ENCODE data around the gene ACTC1.
"Not testable (repeated sequence)": the region's sequence is repeated elsewhere in the genome, so short reads cannot be mapped to it uniquely, and the experiment has no call there.

The ACTC1 gene

DNA sequence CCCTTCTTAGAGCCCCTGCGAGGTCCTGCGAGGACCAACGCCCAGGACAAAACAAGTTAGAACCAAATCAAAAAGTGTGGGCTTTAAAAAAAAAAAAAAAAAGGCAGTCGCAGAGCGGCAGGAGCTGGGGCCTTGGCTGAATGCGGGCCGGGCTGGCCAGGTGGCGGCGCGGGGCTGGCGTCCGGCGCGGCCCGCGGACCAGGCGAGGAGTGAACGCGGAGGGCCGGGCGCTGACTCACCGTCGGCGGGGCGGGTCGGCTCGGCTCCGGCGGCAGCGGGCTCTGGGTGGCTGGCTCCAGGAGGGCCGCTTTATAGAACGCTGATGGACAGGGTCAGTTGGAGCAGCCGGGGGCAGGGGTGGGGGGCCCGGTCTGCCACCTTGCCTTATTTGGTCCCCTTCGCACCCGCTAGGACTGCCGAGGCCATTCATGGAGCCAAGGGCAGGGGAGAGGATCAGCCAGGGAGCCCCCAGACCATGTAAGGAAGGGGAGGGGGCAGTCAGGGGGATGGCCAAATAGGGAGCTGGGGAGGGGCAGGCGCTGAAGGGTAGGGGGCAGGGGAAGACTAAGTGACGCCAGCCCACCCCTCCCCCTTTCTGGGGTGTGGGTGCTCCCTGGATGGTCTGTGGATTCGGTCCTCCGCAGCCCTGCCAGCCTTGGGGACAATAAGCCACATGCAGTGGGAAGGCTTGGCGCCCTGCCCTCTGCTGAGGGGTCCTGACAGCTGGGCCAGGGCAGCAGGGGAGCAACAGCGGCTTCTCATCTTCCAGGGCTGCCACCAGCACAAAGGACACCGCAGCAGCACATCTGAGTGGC is at the start of gene ACTC1:
ACTC1 (minus strand) TSS at position 283 of the 815 bp plus-strand sequence. CDS start 741 bp downstream, outside the sequence.
- Histone ChIP-seq H3K4me3 (no peak within 1 kb of the TSS), H3K27ac (no peak within 1 kb of the TSS)

DNA sequence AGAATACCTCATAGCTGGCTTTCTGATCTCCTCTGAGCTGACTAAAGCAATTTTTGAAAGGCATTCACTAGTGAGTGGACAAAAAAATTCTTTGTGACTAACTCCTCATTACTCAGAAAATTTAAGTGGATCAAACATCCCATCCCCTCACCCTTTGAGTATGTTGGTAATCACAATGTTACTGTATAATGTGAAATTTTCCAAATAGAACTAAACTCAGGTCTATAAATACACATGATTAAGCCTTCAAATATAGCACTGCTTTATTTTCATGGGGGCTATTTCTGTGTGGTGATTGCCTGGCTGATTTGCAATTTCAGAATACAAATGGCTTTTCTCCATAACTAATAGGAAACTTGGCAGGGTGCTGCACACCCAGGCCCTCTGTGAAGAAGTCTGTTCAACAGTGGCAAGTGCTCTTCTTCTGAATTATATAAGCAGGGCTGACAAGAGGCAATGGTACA is 45.9 kb upstream of the ACTC1 start:
- Histone ChIP-seq H3K4me3 (no peak overlapping the region), H3K27ac (no peak overlapping the region)

DNA sequence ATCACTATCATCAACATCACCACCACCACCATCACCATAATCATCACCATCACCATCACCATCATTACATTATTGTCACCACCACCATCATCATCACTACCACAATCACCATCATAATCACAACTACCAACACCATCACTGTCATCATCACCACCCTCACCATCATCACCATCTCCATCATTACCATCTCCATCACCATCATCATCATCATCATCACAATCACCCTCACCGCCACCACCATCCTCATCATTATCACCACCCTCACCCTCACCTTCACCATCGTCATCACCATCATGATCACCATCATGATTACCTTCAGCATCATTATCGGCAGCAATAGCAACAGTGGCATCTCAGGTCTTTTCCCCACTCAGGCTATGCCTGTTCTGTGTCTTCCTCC is 42.9 kb upstream of the ACTC1 start:
- Histone ChIP-seq H3K27ac (no peak overlapping the region), H3K4me3 (no peak overlapping the region)

DNA sequence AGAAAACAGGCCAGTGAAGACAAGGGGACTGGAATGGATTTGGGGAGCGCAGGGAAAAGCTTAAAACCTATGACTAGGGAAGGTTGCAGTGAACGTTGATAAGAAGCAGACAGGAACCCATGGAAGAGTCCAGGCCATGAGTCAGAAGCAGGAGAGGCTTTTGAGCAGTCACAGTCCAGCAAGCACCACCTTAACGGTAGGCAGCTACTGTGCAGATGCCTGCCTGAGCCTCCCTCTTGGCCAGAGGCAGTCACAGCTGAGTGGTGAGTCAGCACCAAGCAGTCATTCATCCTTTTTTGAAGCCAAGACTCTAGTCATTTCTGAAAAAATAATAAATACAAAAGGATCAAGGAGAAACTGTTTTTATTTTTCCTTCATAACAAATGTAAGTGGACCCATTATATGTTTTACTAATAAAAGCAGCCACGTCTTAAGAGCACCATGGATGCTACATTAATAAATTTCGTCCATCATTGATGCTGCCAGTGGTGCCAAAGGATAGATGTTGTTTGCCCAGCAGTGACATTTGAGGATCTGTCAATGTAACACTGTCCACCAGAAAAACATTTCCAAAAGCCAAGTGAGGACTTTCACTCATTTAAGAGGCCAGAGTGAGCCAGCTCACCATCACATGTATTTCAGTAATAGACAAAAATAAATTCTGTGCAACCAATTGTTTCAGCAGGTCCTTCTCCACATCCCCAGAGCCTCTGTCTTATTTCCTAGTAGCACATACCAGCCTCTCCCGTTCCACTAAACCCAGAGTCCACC is 42.1 kb upstream of the ACTC1 start:
- no peak overlapping the region for H3K27ac ChIP-seq
- H3K4me3 ChIP-seq = no peak overlapping the region

DNA sequence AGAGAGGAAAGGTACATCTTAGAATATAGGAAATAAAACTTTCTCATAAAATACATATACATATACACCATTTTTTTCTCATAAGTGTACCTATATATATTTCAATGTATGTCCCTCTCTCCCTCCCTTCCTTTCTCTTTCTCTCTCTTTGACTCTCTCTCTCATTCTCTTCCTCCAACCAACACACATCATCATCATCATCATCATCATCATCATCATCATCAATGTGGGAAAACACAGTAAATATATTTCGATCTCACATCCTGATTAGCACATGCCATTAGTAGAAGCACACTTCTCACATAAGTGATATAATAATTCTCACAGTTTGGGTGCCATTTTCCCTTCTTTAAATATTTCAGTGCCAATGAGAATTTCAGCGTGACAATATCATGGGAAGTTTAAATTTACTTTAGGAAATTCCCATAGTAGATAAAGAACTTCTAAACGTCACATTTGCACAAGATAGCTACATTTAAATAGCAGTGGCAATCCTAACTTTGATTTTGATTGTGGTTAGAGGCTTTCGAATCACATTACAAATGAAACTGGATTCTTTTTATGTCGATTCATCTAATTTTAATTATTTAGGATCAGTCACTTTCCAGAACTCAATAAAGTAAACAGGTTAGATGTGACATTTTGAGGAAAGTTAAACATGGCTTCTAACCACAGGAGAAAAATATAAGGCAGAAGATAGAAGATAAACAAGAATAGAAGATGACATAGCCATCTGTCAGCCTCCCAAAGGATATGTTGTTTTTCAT is 33.0 kb upstream of the ACTC1 start:
- no peak overlapping the region for H3K4me3 ChIP-seq

DNA sequence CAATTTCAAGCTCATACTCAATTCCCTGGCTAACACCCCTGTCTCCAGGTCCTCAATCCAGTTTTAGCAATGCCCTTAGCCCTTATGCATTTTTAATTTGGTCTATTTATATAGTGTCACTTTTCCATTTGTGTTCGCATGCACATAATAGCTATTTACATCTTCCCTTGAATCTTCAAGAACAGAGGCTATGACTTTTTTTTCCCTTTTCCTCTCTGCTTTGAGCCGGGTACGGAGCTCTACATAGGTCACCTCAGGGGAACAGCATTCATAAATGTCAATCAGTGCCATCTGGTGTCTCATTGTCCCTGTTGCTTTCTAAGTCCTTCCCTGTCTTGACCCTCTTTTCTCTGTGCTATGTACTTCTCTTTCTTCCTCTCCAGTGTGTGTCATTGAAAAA is 26.5 kb upstream of the ACTC1 start:
- Histone ChIP-seq H3K27ac (no peak overlapping the region), H3K4me3 (no peak overlapping the region)

More for the DNA sequence above, 33.0 kb upstream of the ACTC1 start:
- no peak overlapping the region for H3K27ac ChIP-seq

DNA sequence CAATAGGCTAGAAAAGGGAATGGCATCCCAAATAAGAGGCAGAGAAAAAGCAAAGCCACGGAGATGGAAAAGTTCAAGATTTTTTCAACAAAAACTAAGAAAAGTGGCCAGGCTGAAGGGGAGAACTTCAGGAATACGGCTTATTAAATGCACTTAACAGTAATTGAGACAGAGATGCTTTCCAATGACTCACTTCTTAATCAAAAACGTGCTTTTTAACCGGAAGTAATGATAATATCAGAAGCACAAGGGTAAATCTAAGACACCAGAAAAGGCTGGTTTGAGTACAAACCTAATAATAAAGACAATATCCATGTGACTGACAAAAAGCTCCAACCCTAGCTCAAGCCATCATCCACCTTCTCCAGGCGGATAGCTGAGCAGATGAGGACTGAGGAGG is 24.8 kb upstream of the ACTC1 start:
- Histone ChIP-seq H3K4me3 (no peak overlapping the region), H3K27ac (no peak overlapping the region)

DNA sequence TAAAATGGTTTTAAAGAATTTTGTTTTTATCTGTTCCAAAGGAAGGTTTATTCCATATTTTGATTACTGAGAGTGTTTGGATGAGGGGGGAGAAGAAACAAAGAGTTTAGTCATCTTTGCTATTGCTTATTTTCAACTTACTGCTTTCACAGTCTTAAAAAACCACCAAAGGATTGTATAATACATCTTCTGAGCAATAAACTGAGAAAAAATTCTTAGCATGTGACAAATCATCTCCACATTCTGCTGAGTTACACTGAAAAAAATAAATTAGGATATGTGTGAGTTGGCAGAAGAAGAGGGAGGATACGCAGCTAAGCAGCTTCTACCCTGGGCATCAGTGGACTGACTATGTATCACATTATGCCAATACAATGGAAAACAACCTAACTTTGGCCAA is 23.2 kb upstream of the ACTC1 start:
- no peak overlapping the region for H3K4me3 ChIP-seq
- H3K27ac ChIP-seq = no peak overlapping the region

DNA sequence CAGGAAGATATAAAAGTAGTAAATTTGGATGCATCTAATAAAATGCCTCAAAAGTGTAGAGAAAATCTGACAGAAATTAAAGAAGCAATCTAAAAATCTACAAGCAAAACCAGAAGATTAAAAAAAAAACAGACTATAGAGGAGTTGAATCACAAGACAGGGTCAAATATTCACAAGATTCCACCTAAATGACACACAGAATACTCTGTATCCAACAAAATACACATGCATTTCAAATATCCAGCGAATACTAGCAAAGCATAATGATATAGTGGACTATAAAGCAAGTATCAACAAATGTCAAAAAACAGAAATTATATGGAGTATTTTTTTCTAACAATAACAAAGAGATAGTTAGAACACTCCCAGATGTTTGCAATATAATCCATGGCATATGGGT is 20.5 kb upstream of the ACTC1 start:
- no peak overlapping the region for H3K27ac ChIP-seq
- no peak overlapping the region for H3K4me3 ChIP-seq

DNA sequence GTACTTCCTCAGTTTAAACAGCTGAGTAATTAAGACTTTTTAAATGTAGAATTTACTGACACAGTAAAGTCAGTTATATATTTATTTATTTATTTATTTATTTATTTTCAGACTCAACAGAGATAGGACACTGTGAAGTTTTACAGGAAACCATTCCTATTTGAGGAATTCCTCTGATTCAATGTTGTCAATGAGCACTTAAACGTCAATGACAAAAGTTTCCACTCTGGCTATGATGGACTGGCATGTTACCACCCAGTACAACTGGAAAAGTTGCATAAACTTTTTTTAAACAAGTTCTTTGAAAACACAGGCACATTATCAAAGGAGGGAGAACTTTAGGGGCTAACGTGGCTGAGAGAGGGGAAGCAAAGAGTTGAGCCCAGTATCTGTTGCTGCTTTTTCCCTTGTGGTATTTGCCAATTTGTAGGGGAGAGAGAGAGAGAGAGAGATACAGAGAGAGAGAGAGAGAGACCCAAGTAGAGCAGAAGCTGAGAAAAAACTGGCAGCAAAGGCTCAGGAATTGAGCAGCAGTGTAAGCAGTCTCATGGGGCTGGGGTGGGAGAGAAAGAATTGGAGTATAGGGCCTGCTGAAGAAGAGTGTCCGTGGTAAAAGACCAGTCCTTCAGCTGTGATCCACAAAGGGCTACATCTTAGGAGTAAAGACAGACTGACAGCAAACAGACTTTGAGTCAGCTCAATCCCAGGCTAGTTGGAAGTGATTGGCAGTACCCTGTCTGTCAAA is 18.3 kb upstream of the ACTC1 start:
- no peak overlapping the region for H3K27ac ChIP-seq
- no peak overlapping the region for H3K4me3 ChIP-seq

DNA sequence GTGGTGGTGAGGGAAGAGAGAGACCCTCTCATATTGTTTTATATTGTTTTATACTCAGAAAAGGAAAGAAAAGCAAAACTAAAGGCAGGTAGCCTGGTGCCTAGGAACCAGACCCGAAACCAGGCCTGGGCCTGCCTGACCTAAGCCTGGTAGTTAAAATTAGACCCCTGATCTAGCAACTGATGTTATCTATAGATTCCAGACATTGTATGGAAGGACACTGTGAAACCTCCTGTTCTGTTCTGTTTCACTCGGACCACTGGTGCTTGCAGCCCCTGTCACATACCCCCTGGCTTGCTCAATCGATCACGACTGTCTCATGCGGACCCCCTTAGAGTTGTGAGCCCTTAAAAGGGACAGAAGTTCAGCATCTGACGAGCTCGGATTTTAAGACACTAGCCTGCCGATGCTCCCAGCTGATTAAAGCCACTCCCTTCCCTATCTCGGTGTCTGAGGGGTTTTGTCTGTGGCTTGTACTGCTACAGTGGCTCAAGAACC is 17.6 kb upstream of the ACTC1 start:
- not testable (repeated sequence) for H3K27ac ChIP-seq, H3K4me3 ChIP-seq

DNA sequence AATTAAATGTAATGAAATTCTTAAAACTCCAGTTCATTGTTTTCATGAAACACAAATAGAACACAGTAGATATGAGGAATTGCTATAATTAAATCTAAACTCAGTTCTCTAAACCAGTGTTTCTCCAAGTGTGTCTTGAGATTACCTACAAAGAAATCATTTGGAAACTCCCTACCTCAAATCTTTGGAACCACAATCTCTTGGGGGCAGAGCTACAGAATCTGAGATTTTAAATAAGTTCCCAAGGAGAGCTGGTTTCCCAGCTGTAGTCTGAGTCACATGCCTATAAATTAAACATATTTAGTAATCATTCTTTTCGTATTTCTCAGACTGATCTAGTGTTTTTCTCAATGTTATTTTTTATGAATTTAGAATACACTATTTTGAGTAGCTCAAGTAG is 17.0 kb upstream of the ACTC1 start:
- Histone ChIP-seq H3K4me3 (no peak overlapping the region), H3K27ac (no peak overlapping the region)

DNA sequence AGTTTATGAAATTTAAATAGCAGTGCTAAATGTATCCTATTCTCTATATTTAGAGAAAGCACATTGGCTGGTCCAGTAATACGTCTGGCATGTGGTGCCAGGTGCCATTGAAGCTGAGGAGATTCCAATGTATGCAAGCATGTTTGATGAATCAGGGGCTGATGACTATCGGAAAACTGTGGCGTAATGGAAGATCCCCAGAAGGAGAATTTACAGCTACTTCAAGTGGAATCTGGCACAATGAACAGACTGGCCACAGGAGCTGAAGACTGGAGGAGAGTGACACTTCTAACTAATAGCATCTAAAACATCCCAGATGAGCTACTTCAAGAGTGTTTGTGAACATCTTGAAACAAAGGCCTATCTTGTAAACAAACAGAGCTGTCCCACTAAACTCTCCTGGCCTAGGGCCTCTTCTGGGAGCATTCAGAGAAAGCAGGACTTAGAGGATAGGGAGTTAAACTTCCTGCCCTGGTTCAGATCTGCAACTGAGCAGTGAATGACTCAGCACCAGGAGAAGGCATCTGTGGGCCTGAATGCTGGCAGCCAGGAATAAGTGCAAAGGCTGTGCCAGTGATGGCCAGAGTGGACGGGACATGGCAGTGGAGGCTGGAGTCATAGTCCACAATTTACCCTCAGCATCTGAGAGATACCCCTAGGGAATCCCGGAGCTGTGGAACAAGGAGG is 15.2 kb upstream of the ACTC1 start:
- Histone ChIP-seq H3K27ac (no peak overlapping the region), H3K4me3 (no peak overlapping the region)

DNA sequence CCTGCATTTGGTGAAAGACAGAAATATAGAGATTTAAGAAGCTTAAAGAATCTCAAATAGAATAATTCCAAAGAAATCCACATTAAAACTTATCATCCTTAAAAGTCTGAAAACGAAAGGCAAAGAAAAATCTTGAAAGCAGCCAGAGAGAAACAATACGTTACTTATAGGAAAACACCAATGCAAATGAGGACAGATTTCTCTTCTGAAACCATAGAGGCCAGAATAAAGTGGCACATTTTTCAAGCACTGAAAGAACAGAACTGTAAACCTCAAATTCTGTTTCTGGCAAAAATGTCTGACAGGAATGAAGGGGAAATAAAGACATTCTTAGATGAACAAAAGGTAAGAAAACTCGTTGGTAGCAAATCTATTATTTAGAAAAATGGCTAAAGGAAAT is 13.8 kb upstream of the ACTC1 start:
- Histone ChIP-seq H3K27ac (no peak overlapping the region), H3K4me3 (no peak overlapping the region)

DNA sequence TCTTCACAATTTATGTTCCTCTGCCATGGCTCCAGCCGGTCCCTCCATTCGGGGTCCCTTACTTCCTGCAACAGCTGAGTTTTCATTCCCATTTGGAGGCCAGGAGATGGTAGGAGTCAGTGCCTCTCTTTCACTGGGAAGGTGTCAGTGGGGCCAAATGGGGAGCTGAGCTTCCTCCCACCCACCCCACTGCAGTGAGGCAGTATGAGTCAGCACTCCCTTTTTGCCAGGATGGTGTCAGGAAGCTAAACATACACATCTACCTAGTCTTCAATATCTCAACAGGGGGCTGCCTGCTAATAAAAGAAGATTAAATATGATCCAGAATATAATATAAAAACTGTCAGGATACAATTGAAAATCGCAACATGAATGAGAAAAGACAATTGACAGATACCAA is 12.7 kb upstream of the ACTC1 start:
- no peak overlapping the region for H3K4me3 ChIP-seq
- no peak overlapping the region for H3K27ac ChIP-seq

DNA sequence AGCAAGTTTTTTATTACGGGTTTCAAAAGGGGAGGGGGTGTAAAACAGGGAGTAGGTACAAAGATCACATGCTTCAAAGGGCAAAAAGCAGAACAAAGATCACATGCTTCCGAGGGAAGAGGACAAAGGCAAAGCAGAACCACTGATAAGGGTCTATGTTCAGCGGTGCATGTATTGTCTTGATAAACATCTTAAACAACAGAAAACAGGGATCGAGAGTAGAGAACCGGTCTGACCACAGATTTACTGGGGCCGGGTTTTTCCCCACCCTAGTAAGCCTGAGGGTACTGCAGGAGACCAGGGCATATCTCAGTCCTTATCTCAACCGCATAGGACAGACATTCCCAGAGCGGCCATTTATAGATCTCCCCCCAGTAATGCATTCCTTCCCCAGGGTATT is 11.9 kb upstream of the ACTC1 start:
- H3K4me3 ChIP-seq, H3K27ac ChIP-seq: not testable (repeated sequence)

DNA sequence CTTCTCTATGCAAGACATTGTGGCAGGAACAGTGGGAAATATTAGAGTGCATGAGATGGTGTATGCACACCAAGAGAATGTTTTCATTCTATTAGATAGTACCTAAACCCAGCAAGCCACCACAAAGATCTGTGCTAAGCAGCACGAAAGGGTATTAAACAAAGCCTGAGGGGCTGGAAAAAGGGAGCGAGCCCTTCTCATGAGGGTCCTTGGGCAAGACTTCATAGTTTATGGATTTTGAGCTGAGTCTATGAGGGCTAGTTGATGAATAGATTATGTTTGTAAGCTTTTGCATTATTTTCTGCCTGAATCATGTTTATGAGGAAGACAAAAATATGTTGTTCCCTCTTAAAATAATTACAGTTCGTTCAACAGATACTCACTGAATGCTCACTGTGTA is 9.4 kb upstream of the ACTC1 start:
- Histone ChIP-seq H3K27ac (no peak overlapping the region), H3K4me3 (no peak overlapping the region)

DNA sequence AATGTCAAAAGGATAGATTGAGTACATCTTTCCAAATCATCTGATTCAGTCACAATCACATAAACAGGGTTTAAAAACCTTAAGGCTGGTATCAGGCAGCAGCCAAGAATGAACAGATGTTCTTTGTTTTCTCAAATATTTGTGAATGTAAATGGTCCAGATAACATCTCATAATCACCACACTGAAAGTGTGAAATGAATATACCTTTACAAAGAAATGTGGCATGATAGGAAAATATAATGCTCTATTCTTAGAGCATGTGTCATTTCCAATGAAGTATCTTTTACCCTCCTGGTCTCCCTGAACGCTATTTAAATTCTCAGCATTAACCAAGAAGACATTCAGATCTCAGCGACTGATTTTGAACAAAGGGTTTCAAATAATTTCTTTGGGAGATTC is 8.8 kb upstream of the ACTC1 start:
- H3K27ac ChIP-seq = no peak overlapping the region
- no peak overlapping the region for H3K4me3 ChIP-seq
